Brain microvascular endothelial cell (primary cell): ENCODE data around the gene ACSBG1.

Experiments used
- DNase-seq: peaks from one replicate; pipeline ENCODE4 v3.0.0-alpha.2; 2020
- H3K27ac ChIP-seq: fragments of 250-450 bp; sonication (Bioruptor Pico); 2 replicates; pipeline ENCODE4 v1.5.1; 2020; ENCODE audit warnings: mild to moderate bottlenecking, moderate library complexity
- H3K27me3 ChIP-seq: fragments of 250-450 bp; sonication (Bioruptor Pico); replicated peaks from 2 replicates; pipeline ENCODE4 v1.5.1; 2020; ENCODE audit warnings: mild to moderate bottlenecking
- H3K36me3 ChIP-seq: fragments of 250-450 bp; sonication (Bioruptor Pico); replicated peaks from 2 replicates; pipeline ENCODE4 v1.5.1; 2020; ENCODE audit warnings: mild to moderate bottlenecking
- H3K4me3 ChIP-seq: 2 replicates; pipeline ENCODE4 v1.5.1; 2011; ENCODE audit warnings: low read depth, mild to moderate bottlenecking, control low read depth, low read length, moderate library complexity
- in situ Hi-C: cut with HindIII; loops from 2 replicates; pipeline ENCODE4 v1.10.0; 2017; ENCODE audit warnings: low sequenced_read_pairs, low pct_ligation_motif_present
- TF ChIP-seq, protein P1 (sequence below): IDR thresholded peaks from 2 replicates; pipeline ENCODE4 v1.5.1; 2011; ENCODE audit warnings: low read depth, mild to moderate bottlenecking, moderate library complexity, low read length, control low read depth, inconsistent platforms; ENCODE audit errors: missing control alignments

The ACSBG1 gene

GRCh38 chr15:78232951-78233350 is 1.4 kb downstream of the ACSBG1 start:
- no peaks in the 10 kb centered on the region for H3K36me3 ChIP-seq
- TF ChIP-seq, protein P1, sequence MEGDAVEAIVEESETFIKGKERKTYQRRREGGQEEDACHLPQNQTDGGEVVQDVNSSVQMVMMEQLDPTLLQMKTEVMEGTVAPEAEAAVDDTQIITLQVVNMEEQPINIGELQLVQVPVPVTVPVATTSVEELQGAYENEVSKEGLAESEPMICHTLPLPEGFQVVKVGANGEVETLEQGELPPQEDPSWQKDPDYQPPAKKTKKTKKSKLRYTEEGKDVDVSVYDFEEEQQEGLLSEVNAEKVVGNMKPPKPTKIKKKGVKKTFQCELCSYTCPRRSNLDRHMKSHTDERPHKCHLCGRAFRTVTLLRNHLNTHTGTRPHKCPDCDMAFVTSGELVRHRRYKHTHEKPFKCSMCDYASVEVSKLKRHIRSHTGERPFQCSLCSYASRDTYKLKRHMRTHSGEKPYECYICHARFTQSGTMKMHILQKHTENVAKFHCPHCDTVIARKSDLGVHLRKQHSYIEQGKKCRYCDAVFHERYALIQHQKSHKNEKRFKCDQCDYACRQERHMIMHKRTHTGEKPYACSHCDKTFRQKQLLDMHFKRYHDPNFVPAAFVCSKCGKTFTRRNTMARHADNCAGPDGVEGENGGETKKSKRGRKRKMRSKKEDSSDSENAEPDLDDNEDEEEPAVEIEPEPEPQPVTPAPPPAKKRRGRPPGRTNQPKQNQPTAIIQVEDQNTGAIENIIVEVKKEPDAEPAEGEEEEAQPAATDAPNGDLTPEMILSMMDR = no peak
- in situ Hi-C loops = no loop called here
- H3K27me3 ChIP-seq = peaks cover 10% of the 10 kb centered on the region
- DNase-seq = no peak
- H3K4me3 ChIP-seq = no peak overlapping the region
- H3K27ac ChIP-seq = no peak overlapping the region

DNA sequence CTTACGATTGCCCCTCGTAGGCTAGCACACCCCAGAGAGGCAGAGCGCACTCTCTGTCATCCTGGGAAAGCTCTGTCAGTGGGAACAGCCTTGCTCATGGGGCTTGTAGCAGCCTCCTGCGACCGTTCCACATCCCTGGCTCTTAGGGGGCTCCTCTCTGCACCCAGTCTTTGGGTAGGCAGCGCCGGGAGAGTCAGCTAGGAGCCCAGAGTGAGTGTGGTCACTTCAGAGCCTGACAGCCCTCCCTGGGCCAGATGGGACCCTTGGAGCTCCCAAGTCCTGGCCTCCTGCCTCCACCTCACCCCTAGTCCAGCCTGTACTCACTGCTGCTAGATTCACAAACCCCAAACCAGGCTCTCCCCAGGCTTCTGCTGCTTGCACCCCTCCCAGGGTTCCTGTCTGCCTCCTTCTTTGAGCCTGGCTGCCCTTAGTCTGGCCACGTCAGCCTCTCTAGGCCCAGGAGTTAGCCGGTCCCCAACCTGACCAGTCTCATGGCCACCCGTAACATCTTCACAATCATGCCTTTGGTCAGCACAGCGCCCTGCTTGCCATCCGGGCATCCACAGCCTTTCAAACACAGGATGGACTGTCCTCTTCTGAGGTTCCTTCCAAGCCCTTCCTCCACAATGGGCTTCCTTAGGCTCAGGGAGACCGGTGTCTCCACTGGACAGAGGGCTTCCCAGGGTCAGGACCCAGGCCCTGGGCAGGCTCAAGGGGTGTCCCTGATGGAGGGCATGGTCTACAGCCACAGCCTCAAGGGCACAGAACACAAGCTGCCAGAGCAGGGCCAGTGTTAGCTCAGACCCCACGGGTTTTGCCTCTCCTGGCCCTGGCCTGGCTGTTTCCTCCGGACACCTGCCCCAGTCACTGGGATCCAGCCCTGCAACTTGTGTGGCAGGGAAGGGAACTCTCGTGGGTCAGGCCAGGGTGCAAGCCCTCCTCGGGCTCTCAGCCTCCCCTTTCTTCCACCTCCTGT is 4.6 kb downstream of the ACSBG1 start:
- Histone ChIP-seq H3K27me3 (peaks cover 5% of the 10 kb centered on the region), H3K4me3 (no peak overlapping the region), H3K36me3 (no peaks in the 10 kb centered on the region), H3K27ac (no peak overlapping the region)
- no peak for DNase-seq
- TF ChIP-seq, protein P1 = no peak
- in situ Hi-C loops = no loop called here

DNA sequence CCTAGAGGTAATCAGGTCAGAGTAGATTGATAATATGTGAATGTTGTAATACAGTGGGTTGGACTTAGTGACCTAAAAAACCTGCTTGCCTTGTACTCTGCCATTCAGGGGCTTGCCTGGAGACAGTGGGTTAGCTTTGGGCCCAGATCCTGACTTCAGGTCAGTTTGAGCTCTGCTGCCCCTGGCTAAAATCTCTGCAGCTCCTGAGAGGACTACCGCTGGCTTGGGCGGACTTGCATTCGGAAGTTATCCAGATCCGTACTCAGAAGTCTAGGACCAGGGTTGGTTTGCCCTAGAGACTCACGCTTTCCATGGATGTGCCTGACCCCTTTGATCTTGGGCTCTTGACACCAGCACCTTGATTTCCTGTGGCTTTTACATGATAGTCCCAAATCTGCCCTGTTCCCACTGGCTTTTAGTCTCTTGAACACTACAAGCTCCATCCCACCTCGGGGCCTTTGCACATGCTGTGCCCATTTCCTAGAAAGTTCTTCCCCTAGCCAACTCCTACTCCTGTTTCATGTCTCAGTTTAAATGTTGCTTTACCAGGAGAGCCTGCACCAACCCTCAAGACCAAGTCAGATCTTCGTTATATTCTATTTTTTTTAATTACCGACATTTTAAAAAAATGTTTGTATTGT is 5.9 kb downstream of the ACSBG1 start:
- Histone ChIP-seq H3K27me3 (no peaks in the 10 kb centered on the region), H3K36me3 (no peaks in the 10 kb centered on the region), H3K27ac (no peak overlapping the region), H3K4me3 (no peak overlapping the region)
- in situ Hi-C loops = no loop called here
- TF ChIP-seq, protein P1 = no peak
- DNase-seq = no peak

DNA sequence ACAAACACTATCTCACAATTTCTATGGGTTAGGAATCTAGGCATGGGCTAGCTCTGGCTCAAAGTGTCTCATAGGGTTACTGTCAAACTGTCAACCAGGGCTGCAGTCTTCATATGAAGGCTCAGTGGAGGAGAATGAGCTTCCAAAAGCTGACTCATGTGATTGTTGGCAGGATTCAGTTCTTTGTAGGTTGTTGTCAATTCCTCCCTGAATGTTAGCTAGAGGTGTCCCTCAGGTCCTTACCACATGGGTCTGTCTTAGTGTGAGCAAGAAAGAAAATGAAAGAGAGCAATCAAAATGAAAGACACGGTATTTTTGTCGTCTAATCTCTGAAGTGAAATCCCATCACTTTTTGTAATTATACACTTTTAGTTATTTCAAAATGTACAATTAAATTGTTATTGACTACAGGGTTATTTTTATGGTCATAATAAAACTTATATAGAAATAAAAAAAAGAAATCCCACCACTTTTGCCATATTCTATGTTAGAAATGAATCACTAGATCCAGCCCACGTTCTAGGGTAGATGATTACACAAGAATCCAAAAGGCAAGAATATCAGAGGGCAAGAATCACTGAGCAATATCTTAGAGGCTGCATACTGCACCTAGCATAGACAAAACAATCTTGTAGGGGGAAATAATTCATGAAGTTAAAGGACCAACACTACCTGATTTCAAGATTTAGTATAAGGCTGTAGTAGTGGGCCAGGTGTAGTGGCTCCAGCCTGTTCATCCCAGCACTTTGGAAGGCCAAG is 8.4 kb downstream of the ACSBG1 start:
- TF ChIP-seq, protein P1 = no peak
- Histone ChIP-seq H3K27ac (no peak overlapping the region), H3K36me3 (no peaks in the 10 kb centered on the region), H3K27me3 (no peaks in the 10 kb centered on the region), H3K4me3 (no peak overlapping the region)
- peak; percentile 9 for DNase-seq
- in situ Hi-C loops = no loop called here

- in situ Hi-C loops = no loop called here
- TF ChIP-seq, protein P1 = no peak
- Histone ChIP-seq H3K36me3 (no peaks in the 10 kb centered on the region), H3K27me3 (no peaks in the 10 kb centered on the region), H3K27ac (no peak overlapping the region), H3K4me3 (no peak overlapping the region)
- no peak for DNase-seq
Measured at GRCh38 chr15:78224023-78224411, 10.3 kb downstream of the ACSBG1 start.
